HCT116 (cell line): ENCODE measurements around the gene NBDY.

Experiments used
- EZH2 ChIP-seq: fragments of 200-600 bp; sonication (generic); IDR thresholded peaks from 2 replicates; pipeline ENCODE4 v1.6.1; 2017; ENCODE audit warnings: antibody characterized with exemption, mixed run types
- FOSL1 ChIP-seq: IDR thresholded peaks from 2 replicates; pipeline ENCODE4 v1.6.1; 2012; ENCODE audit warnings: low read depth
- POLR2A ChIP-seq: IDR thresholded peaks from 2 replicates; pipeline ENCODE4 v1.7.0; 2011; ENCODE audit warnings: borderline replicate concordance; ENCODE audit not compliant: insufficient read depth, insufficient read length; ENCODE audit errors: extremely low read depth
- RAD21 ChIP-seq: IDR thresholded peaks from 2 replicates; pipeline ENCODE4 v1.6.1; 2012; ENCODE audit warnings: low read depth, mild to moderate bottlenecking
- SP1 ChIP-seq: IDR thresholded peaks from 2 replicates; pipeline ENCODE4 v1.6.1; 2012; ENCODE audit warnings: low read depth

DNA sequence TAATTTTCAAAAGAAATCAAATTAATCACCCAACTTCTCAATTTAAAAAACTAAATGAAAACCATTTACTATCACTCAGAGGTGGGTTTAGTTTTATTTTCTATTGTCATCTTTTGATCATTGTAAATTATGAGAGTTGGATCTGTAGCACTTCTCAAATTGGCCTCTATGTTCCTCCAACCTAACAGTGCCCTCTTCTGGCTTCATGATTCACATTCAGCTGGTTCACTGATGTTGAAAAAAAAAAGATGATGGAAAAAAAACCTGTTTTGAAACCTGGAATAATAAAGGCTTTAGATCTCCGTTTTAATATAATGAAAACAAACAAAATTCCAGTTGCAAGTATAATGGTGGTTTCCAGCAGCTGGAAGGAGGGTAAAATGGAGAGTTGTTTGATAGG lies 2.4 kb upstream of the NBDY start:
- no peak for TF ChIP-seq POLR2A
- no peak for TF ChIP-seq SP1
- TF ChIP-seq EZH2, result no peak
- no peak for TF ChIP-seq FOSL1
- peak; percentile 69 for TF ChIP-seq RAD21
